Measurements from ENCODE around the gene SMC1A. TPM values are rescaled to one million over a fixed set of nuclear protein-coding genes. Genes with fewer than 3 reads are reported as not detected.

The SMC1A gene
- total RNA-seq, 1 donor from 2014 or later = 11.2 TPM

DNA sequence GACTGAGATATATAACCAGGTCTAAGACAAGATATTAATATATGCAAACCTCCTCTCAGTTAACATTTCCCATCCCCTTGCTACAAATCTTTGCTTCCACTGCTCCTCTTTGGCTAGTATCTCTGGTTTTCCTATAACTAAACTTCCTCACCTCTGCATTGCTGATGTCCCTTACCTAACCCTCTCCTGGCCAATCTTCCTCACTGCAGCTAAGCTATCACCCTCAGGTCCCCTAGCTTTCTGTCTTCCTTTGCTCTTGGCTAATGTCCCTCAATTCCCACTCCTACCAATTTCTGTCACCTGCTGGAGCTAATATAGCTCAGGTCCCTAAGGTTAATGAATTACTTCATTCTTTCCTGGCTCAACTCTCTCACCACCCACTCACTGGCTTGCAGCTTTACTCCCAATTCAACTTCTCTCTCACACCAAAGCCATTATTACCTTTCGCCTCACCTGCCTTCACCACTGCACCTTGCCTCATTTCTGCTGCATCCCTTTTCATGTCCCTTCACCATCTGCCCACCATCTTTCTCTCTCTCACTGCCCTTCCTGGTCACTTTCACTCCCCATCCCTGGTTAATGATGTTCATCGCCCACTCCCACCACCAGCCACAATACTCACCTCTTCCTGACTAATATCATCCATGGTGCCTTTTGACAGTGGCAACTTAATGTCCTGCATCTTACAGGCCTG lies 26.7 kb downstream of the SMC1A start:
- TF ChIP-seq, protein P1, sequence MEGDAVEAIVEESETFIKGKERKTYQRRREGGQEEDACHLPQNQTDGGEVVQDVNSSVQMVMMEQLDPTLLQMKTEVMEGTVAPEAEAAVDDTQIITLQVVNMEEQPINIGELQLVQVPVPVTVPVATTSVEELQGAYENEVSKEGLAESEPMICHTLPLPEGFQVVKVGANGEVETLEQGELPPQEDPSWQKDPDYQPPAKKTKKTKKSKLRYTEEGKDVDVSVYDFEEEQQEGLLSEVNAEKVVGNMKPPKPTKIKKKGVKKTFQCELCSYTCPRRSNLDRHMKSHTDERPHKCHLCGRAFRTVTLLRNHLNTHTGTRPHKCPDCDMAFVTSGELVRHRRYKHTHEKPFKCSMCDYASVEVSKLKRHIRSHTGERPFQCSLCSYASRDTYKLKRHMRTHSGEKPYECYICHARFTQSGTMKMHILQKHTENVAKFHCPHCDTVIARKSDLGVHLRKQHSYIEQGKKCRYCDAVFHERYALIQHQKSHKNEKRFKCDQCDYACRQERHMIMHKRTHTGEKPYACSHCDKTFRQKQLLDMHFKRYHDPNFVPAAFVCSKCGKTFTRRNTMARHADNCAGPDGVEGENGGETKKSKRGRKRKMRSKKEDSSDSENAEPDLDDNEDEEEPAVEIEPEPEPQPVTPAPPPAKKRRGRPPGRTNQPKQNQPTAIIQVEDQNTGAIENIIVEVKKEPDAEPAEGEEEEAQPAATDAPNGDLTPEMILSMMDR (IDR thresholded peaks at IDR 0.05) = no peak
- Histone ChIP-seq H3K27ac (no peak overlapping the region), H3K4me3 (no peak overlapping the region), H3K27me3 (no peaks in the 10 kb centered on the region), H3K4me1 (no peaks in the 10 kb centered on the region), H3K36me3 (peaks cover 25 to 30% of the 10 kb centered on the region in 2 donors), H3K9me3 (no peaks in the 10 kb centered on the region)
- no peak for DNase-seq (ENCODE audit: low spot score in 2 of 2)
- intact Hi-C loops (cut with DNase I) = no loop called here

DNA sequence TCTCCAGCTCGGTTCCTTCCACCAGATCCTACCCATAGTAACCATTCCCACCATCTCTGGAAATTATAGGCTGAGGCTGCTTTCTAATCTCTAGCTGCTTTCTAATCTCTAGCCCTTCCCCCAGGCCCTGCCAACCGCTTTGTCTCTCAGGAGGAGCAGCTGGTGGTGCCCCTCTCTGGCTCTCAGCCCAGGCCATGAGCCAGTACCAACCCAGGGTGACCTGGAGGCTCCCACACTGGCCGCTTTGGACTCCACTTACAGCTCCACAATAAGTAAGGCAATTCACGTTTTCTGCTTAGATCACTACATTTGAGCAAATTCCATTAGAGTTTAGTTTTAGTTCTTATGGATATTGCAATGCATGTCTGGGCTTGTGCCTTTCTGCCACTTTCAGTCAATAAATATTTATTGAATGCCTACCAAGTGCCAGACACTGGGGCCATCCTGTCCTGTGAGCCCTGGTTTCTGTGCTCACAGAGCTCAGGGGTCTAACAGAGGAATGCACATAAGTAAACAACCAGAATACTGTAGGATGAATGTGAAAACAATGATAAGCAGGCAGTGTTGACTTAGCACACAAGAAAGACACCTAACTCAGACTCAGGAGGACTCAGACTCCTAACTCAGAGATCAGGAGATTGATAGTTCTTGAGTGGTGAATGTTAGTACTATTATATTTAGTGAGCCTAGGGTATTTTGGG lies 38.9 kb downstream of the SMC1A start:
- no peak for DNase-seq (ENCODE audit: low spot score in 2 of 2)
- H3K9me3 ChIP-seq = no peaks in the 10 kb centered on the region
- no peak overlapping the region for H3K4me3 ChIP-seq
- peaks cover 44 to 62% of the 10 kb centered on the region in 2 donors for H3K36me3 ChIP-seq
- H3K27ac ChIP-seq = no peak overlapping the region
- no peaks in the 10 kb centered on the region for H3K27me3 ChIP-seq
- TF ChIP-seq, protein P1 (IDR thresholded peaks at IDR 0.05) = no peak
- intact Hi-C loops (cut with DNase I) = no loop called here
- no peaks in the 10 kb centered on the region for H3K4me1 ChIP-seq

DNA sequence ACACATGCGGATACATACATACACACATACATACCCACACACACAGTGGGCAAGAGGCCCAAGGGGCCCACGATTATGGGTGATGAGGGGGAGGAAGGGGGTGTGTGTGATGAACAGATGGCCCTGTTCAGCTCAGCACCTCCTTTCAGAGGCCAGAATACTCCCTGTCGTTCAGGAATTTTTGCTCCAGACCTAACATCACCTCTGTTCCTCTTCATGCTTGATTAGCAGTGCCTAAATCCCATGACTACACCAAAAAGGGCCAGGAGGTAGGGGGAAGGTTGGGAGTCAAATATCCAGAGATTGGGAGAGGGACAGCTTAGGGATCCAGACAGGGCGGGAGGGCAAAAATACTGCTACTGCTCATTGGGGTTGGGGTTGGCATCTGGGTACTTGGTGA lies 42.7 kb downstream of the SMC1A start:
- H3K9me3 ChIP-seq = no peaks in the 10 kb centered on the region
- intact Hi-C loops (cut with DNase I) = no loop called here
- no peak overlapping the region for H3K27ac ChIP-seq
- H3K4me1 ChIP-seq = no peaks in the 10 kb centered on the region
- TF ChIP-seq, protein P1 (IDR thresholded peaks at IDR 0.05) = no peak
- H3K27me3 ChIP-seq = no peaks in the 10 kb centered on the region
- no peak overlapping the region for H3K4me3 ChIP-seq
- H3K36me3 ChIP-seq = peaks cover 46 to 55% of the 10 kb centered on the region in 2 donors
- no peak for DNase-seq (ENCODE audit: low spot score in 2 of 2)

DNA sequence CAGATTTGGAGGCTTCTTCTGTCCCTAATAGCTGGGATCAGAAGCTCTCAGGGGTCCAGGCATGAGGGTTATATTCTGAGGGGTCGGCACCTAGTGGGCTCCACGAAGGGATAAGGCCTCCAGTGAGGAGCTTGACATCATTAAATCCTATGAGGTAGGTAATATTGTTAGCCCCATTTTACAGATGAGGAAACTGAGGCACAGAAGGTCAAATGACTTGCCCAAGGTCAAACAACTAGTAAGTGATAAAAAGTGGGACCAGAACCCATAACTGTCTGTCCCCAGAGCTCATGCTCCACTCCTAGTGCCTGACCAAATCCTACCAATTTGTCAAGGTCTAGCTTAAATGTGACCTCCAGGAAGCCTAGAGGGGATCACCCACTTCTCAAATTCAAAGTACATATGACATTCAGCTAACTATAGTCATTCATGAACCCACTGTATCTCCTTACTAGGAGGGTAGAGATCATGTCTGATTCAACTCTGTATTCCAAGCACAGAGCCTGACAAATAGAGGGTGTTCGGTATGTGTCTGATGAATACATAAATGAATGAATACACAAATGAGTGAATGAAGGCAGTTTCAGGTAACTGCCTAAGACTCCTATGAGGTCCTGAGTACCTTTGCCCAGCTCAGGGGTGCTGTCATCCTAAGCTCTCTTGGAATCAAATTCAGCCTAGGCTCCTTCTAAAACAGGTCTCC lies 43.3 kb downstream of the SMC1A start:
- H3K9me3 ChIP-seq = no peaks in the 10 kb centered on the region
- H3K4me1 ChIP-seq = no peaks in the 10 kb centered on the region
- H3K27me3 ChIP-seq = no peaks in the 10 kb centered on the region
- TF ChIP-seq, protein P1 (IDR thresholded peaks at IDR 0.05) = no peak
- DNase-seq (ENCODE audit: low spot score in 2 of 2) = no peak
- no peak overlapping the region for H3K27ac ChIP-seq
- peaks cover 46 to 49% of the 10 kb centered on the region in 2 donors for H3K36me3 ChIP-seq
- H3K4me3 ChIP-seq = no peak overlapping the region
- intact Hi-C loops (cut with DNase I) = no loop called here

DNA sequence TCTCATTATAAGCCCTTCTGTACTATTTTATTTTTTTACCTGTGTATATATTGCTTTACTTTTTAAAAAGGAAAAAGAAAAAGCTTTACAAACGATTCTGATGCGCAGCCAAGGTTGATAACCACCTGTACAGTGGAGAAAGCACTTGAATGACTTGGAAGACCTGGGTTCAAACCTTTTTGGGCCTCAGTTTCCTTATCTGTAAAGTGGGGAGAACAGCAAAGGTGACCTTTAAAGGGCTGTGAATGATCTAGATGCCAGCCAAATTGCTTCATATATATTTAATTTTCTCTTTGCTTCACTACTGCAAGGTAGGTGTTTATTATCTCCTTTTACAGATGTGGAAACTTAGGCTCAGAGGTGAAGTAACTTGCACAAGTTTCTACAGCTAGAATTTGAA lies 45.0 kb downstream of the SMC1A start:
- Histone ChIP-seq H3K4me3 (no peak overlapping the region), H3K36me3 (peaks cover 36 to 40% of the 10 kb centered on the region in 2 donors), H3K4me1 (no peaks in the 10 kb centered on the region), H3K9me3 (no peaks in the 10 kb centered on the region), H3K27me3 (no peaks in the 10 kb centered on the region), H3K27ac (no peak overlapping the region)
- intact Hi-C loops (cut with DNase I) = no loop called here
- TF ChIP-seq, protein P1 (IDR thresholded peaks at IDR 0.05) = no peak
- no peak for DNase-seq (ENCODE audit: low spot score in 2 of 2)
